Spleen (tissue), 11 donors: ENCODE data around the gene DPP9. TPM values are rescaled to one million over a fixed set of nuclear protein-coding genes. Genes with fewer than 3 reads are reported as not detected.

Source experiments
- DNase-seq: peaks from one replicate; pipeline ENCODE4 v3.0.0-alpha.2; 2020
- H3K27ac ChIP-seq, 8 donors: fragments of 200-600 bp; sonication (generic) in 7 of 8; 1 replicate in 4 of 8; 2 replicates in 4 of 8; pipeline versions ENCODE4 v1.5.0 to v1.8.0; 2016 to 2021; ENCODE audit warnings: inconsistent platforms in 4 of 8, mild to moderate bottlenecking in 4 of 8, moderate library complexity in 1 of 8
- H3K27me3 ChIP-seq, 7 donors: fragments of 200-600 bp; sonication (generic) in 6 of 7; replicated peaks in 1 of 7; 1 replicate in 4 of 7; 2 replicates in 3 of 7; pipeline versions ENCODE4 v1.5.0 to v1.8.0; 2016 to 2021; ENCODE audit warnings: inconsistent platforms in 3 of 7, mild to moderate bottlenecking in 1 of 7
- H3K36me3 ChIP-seq, 6 donors: fragments of 200-600 bp; sonication (generic) in 5 of 6; 1 replicate in 4 of 6; 2 replicates in 2 of 6; pipeline versions ENCODE4 v1.5.0 to v1.8.0; 2016 to 2021; ENCODE audit warnings: inconsistent platforms in 2 of 6
- H3K4me1 ChIP-seq, 6 donors: fragments of 200-600 bp; sonication (generic) in 5 of 6; 1 replicate in 3 of 6; 2 replicates in 3 of 6; pipeline versions ENCODE4 v1.5.0 to v1.8.0; 2016 to 2021; ENCODE audit warnings: inconsistent platforms in 3 of 6
- H3K4me3 ChIP-seq, 8 donors: fragments of 200-600 bp; sonication (generic) in 7 of 8; 1 replicate in 4 of 8; 2 replicates in 4 of 8; pipeline versions ENCODE4 v1.5.0 to v1.8.0; 2016 to 2021; ENCODE audit warnings: inconsistent platforms in 4 of 8, mild to moderate bottlenecking in 4 of 8, moderate library complexity in 2 of 8
- H3K9me3 ChIP-seq, 8 donors: fragments of 200-600 bp; sonication (generic) in 7 of 8; 1 replicate in 4 of 8; 2 replicates in 4 of 8; pipeline versions ENCODE4 v1.5.0 to v1.8.0; 2016 to 2021; ENCODE audit warnings: inconsistent platforms in 4 of 8
- CTCF ChIP-seq, 11 experiments: fragments of 200-600 bp in 7 of 11; fragments of 450-650 bp in 4 of 11; sonication (generic) in 4 of 11; IDR thresholded peaks in 8 of 11; conservative IDR thresholded peaks in 3 of 11; 1 replicate in 7 of 11; 2 replicates in 4 of 11; pipeline versions ENCODE4 v1.4.0 to v1.8.0; 2016 to 2021; ENCODE audit warnings: antibody characterized with exemption in 11 of 11, inconsistent platforms in 4 of 11, mild to moderate bottlenecking in 1 of 11
- POLR2A ChIP-seq, 3 donors: fragments of 450-650 bp; IDR thresholded peaks; one replicate each; pipeline ENCODE4 v1.5.1; 2017; ENCODE audit warnings: antibody characterized with exemption in 3 of 3, mild to moderate bottlenecking in 1 of 3
- POLR2AphosphoS5 ChIP-seq, 3 donors: sonication (generic); formaldehyde crosslinking; IDR thresholded peaks; one replicate each; pipeline ENCODE4 v1.5.1; 2017; ENCODE audit warnings: antibody characterized with exemption in 3 of 3
- WGBS, 5 donors: extraction: QIAGEN DNeasy Blood & Tissue Kit in 3 of 5; methylation state at CpG; one replicate each; pipeline versions ENCODE4 v1.1.5 to v1.1.7; 2013 to 2018; 5-methylcytosine and 5-hydroxymethylcytosine counted together
- intact Hi-C: fragments of 100-400 bp; cut with DNase I; formaldehyde crosslinking; loops from one replicate; pipeline ENCODE4 v1.15.0; 2023; ENCODE audit warnings: low total_unique reads
- polyA plus RNA-seq, 3 donors: library from polyadenylated mRNA; stranded (reverse); fragments of 200-250 nt; gene quantifications; one replicate each; pipeline ENCODE4 v1.2.1, GENCODE V29; 2013
- total RNA-seq, 7 donors: library from RNA; depleted of rRNA in 3 of 7; stranded (reverse); fragments of >200 nt in 3 of 7; fragmentation: NEBNext Ultra II Directional in 4 of 7; extraction: Animal tissue kit (Norgen Biotek cat#: 25700) in 4 of 7; gene quantifications; one replicate each; pipeline versions ENCODE4 v1.1.0 to v1.2.1, GENCODE V29; 2016 to 2021
- donor health status: healthy with polysubstance abuse.
- donor health status: DM: no; HTN: no; CAD: no; lungs with moderate emphysema.
- donor health status: DM: no; HTN: no; CAD: no.
- donor health status: Bipolar disorder and iron deficiency.
- donor health status: healthy.
- donor health status: DM: no; HTN: no; CAD: no.
- donor health status: DM: yes; HTN: yes; CAD: no.

Gene DPP9
- total and polyA plus RNA-seq, 10 donors, result 22.8 to 89.9 (median 64.9) TPM

DNA sequence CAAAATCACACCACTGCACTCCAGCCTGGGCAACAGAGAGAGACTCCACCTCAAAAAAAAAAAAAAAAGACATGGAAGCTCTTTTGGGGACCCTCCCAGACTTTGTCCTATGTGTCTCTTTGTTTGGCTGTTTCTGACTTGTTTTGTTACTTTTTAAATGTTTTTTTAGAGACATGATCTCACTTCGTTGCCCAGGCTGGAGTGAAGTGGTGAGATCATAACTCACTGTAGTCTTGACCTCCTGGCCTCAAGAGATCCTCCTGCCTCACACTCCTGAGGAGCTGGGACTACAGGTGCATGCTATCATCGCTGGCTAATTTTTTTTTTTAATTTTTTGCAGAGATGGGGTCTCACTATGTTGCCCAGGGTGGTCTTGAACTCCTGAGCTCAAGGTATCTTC is 16.4 kb upstream of the DPP9 start:
- Histone ChIP-seq H3K4me1 (peaks cover 0 to 6% (median 2%) of the 10 kb centered on the region in 6 donors), H3K27me3 (peaks cover 0 to 40% (median 0%) of the 10 kb centered on the region in 7 donors), H3K9me3 (no peaks in the 10 kb centered on the region), H3K4me3 (no peak overlapping the region), H3K36me3 (no peaks in the 10 kb centered on the region), H3K27ac (no peak overlapping the region)
- DNase-seq, result no peak
- no peak for TF ChIP-seq POLR2A (IDR thresholded peaks at IDR 0.05)
- no peak for TF ChIP-seq POLR2AphosphoS5 (IDR thresholded peaks at IDR 0.05)
- TF ChIP-seq CTCF (IDR thresholded peaks at IDR 0.05 in 8 of 11, conservative IDR thresholded peaks at IDR 0.05 in 3 of 11), result no peak
- intact Hi-C loops, result no loop called here
- 58 to 80% (median 71%) methylated on average over 2 of the region's 2 CpGs for WGBS, 5 donors

- intact Hi-C loops, result no loop called here
Measured at GRCh38 chr19:4738734-4739133, 15.1 kb upstream of the DPP9 start.

DNA sequence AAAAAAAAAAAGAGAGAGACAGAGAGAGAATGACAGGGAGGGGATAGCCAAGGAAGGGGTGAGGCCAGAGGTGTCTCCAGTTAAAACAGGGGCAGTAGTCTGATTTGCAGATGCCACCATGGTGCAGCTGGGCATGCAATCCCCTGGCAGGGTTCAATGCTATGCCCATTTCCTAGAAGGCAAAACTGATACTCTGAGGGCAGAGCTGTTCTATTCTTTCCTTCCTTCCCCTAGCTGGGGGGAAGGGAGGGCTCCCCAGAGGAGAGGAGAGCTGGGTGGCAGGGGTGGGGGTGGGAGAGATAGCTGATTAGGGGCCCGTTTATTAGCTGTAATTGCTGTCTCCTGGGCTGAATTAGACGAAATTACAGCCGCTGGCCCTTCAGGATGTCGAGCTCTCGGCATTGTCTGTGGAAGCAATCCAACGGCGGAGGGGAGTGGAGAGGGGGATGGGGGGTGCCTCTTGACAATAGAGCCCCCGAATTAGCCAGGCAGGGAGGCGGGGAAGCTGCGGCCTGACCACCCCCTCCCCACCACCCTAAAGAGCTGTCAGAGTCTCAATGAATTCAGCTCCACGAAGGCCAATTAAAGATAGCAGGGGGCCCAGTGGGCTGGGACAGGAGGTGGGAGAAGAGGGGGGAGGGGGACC is 14.4 kb upstream of the DPP9 start:
- Histone ChIP-seq H3K9me3 (no peaks in the 10 kb centered on the region), H3K4me3 (no peak overlapping the region), H3K36me3 (no peaks in the 10 kb centered on the region), H3K27me3 (peaks cover 0 to 36% (median 0%) of the 10 kb centered on the region in 7 donors), H3K4me1 (peaks cover 0 to 5% (median under 1%) of the 10 kb centered on the region in 6 donors), H3K27ac (no peak overlapping the region)
- WGBS, 5 donors, result 12 to 19% (median 14%) methylated on average over 11 of the region's 11 CpGs
- TF ChIP-seq POLR2AphosphoS5 (IDR thresholded peaks at IDR 0.05), result no peak
- TF ChIP-seq POLR2A (IDR thresholded peaks at IDR 0.05), result no peak
- no peak for DNase-seq
- intact Hi-C loops, result no loop called here

More at GRCh38 chr19:4738734-4739133, 15.1 kb upstream of the DPP9 start:
- TF ChIP-seq CTCF (IDR thresholded peaks at IDR 0.05 in 8 of 11, conservative IDR thresholded peaks at IDR 0.05 in 3 of 11) (no peak), POLR2AphosphoS5 (IDR thresholded peaks at IDR 0.05) (no peak), POLR2A (IDR thresholded peaks at IDR 0.05) (no peak)
- DNase-seq, result no peak
- Histone ChIP-seq H3K27ac (no peak overlapping the region), H3K4me1 (peaks cover 0 to 6% (median 2%) of the 10 kb centered on the region in 6 donors), H3K9me3 (no peaks in the 10 kb centered on the region), H3K36me3 (no peaks in the 10 kb centered on the region), H3K27me3 (peaks cover 0 to 40% (median 0%) of the 10 kb centered on the region in 7 donors), H3K4me3 (no peak overlapping the region)
- WGBS, 5 donors, result 43 to 54% (median 51%) methylated on average over 4 of the region's 4 CpGs

DNA sequence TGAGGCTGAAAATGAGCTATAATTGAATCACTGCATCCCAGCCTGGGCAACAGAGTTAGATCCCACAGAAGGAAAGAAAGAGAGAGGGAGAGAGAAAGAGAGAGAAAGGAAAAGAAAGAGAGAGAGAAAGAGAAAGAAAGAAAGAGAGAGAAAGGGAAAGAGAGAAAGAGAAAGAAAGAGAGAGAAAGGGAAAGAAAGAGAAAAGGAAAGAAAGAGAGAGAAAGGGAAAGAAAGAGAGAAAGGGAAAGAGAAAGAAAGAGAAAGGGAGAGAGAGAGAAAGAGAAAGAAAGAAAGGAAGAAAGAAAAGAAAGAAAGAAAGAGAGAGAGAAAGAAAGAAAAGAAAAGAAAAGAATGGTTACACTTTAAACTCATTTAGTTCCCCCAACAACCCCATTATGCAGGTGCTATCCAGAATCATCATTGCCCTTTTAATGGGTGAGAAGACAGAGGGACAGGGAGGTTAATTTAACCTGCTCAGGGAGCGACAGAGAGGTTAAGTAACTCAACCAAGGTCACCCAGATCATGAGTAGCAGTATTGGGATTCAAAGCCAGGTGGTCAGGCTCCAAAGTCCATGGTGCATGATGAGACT is 10.2 kb upstream of the DPP9 start:
- Histone ChIP-seq H3K27ac (no peak overlapping the region), H3K4me1 (peaks cover 0 to 11% (median 6%) of the 10 kb centered on the region in 6 donors), H3K4me3 (no peak overlapping the region), H3K27me3 (peaks cover 0 to 29% (median 0%) of the 10 kb centered on the region in 7 donors), H3K36me3 (no peaks in the 10 kb centered on the region), H3K9me3 (no peaks in the 10 kb centered on the region)
- WGBS, 5 donors, result 57 to 79% (median 67%) methylated on average over 1 of the region's 1 CpG
- DNase-seq, result no peak
- intact Hi-C loops, result loop anchor here (5.0 kb wide), 2 partner anchors 53 to 68 kb away; no protein-coding TSS in a partner anchor
- no peak for TF ChIP-seq POLR2AphosphoS5 (IDR thresholded peaks at IDR 0.05)
- no peak for TF ChIP-seq POLR2A (IDR thresholded peaks at IDR 0.05)
- TF ChIP-seq CTCF (IDR thresholded peaks at IDR 0.05 in 8 of 11, conservative IDR thresholded peaks at IDR 0.05 in 3 of 11), result no peak
